Prostate gland (tissue), 2 donors: Measurements from ENCODE around the gene VPS8. TPM values are rescaled to one million over a fixed set of nuclear protein-coding genes. Genes with fewer than 3 reads are reported as not detected.
A peak's percentile ranks its signal among the peaks of the same experiment; 100 is the strongest.

Source experiments
- DNase-seq: peaks from one replicate; pipeline ENCODE4 v3.0.0-alpha.2; 2019; ENCODE audit warnings: low spot score
- H3K27ac ChIP-seq, 2 donors: fragments of 200-600 bp; sonication (generic); 2 replicates each; pipeline ENCODE4 v1.5.1; 2017 to 2019
- H3K27me3 ChIP-seq: fragments of 200-600 bp; sonication (generic); replicated peaks from 2 replicates; pipeline ENCODE4 v1.5.1; 2019; ENCODE audit not compliant: insufficient read depth
- H3K36me3 ChIP-seq, 2 donors: fragments of 200-600 bp; sonication (generic); 1 replicate in 1 of 2; 2 replicates in 1 of 2; pipeline versions ENCODE4 v1.5.1 to v1.8.1; 2017 to 2019
- H3K4me1 ChIP-seq: fragments of 200-600 bp; sonication (generic); replicated peaks from 2 replicates; pipeline ENCODE4 v1.5.1; 2019
- H3K4me3 ChIP-seq, 2 donors: fragments of 200-600 bp; sonication (generic); 2 replicates each; pipeline ENCODE4 v1.5.1; 2017 to 2019
- H3K9me3 ChIP-seq: fragments of 200-600 bp; sonication (generic); 2 replicates; pipeline ENCODE4 v1.5.1; 2017
- CTCF ChIP-seq, 4 experiments: fragments of 200-600 bp in 2 of 4; fragments of 450-650 bp in 2 of 4; sonication (generic) in 2 of 4; IDR thresholded peaks; 1 replicate in 3 of 4; 2 replicates in 1 of 4; pipeline ENCODE4 v1.5.1; 2016 to 2019; ENCODE audit warnings: antibody characterized with exemption in 4 of 4, mild to moderate bottlenecking in 2 of 4, moderate library complexity in 2 of 4
- POLR2A ChIP-seq: fragments of 450-650 bp; IDR thresholded peaks from one replicate; pipeline ENCODE4 v1.6.1; 2016; ENCODE audit warnings: antibody characterized with exemption, mild to moderate bottlenecking
- POLR2AphosphoS5 ChIP-seq: sonication (generic); formaldehyde crosslinking; IDR thresholded peaks from one replicate; pipeline ENCODE4 v1.6.1; 2017; ENCODE audit warnings: antibody characterized with exemption
- WGBS: methylation state at CpG from one replicate; pipeline ENCODE4 v1.1.5; 2018; 5-methylcytosine and 5-hydroxymethylcytosine counted together
- intact Hi-C: fragments of 100-400 bp; cut with DNase I; formaldehyde crosslinking; loops from one replicate; pipeline ENCODE4 v1.14.2; 2022
- total RNA-seq, 2 donors: library from RNA; depleted of rRNA; stranded (reverse); fragments of >200 nt; gene quantifications; one replicate each; pipeline ENCODE4 v1.1.0, GENCODE V29; 2016

Gene VPS8
- total RNA-seq, 2 donors from 2014 or later = 36.7 to 70.6 TPM

GRCh38 chr3:184873141-184873540 lies 61.2 kb downstream of the VPS8 start:
- Histone ChIP-seq H3K4me3 (no peak overlapping the region), H3K27ac (no peak overlapping the region), H3K36me3 (no peaks in the 10 kb centered on the region), H3K9me3 (no peaks in the 10 kb centered on the region), H3K4me1 (no peaks in the 10 kb centered on the region), H3K27me3 (no peaks in the 10 kb centered on the region)
- TF ChIP-seq CTCF (IDR thresholded peaks at IDR 0.05) = no peak
- TF ChIP-seq POLR2AphosphoS5 = no peak
- TF ChIP-seq POLR2A = no peak
- WGBS = 92% methylated on average over 1 of the region's 1 CpG
- intact Hi-C loops = no loop called here
- DNase-seq = no peak

DNA sequence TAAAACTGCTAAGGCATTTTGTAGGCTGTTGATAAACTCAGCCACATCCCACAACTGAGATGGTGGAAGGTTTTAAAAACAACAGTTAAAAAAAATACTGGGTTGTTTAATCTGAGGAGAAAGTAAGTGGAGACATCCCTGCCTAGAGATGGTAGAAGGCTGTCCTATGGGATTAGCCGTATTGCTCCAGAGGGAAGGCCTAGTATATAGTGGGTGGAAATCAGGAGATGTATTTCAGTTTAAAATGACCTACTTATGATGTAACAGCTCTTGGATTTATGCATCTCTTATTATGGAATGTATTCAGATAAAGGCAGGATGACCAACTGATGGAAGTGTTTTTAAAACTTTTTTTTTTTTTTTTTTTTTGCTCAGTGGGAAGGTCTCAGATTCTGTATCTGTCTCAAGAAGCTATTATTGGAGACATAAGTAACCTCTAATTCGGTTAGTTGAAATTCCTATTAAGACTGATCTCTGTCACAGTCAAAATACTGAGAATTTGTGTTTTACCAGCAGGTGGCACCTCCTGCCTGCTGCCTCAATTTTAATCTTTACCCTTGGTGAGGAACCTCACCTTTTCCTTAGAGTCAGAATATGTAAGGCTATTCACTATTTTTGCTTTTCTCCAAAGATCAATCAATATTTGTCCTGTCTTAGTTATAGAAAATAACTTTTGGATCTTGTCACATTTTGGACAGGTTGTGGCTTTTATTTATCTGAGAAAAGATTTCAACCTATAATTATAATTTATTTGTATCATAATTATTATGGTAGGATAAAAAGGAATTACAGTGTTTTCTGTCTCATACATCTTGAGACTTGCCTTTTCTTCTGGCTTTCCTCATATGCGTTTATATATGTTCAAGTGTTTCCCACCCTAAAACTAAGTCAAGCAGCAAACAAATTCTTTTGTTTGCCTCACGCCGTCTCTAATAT lies 63.0 kb downstream of the VPS8 start:
- Histone ChIP-seq H3K9me3 (no peaks in the 10 kb centered on the region), H3K4me3 (no peak overlapping the region), H3K4me1 (no peaks in the 10 kb centered on the region), H3K27ac (no peak overlapping the region), H3K27me3 (no peaks in the 10 kb centered on the region), H3K36me3 (no peaks in the 10 kb centered on the region)
- no peak for DNase-seq
- intact Hi-C loops = loop anchor here (2.0 kb wide), 1 partner anchor 302 kb away; no protein-coding TSS in a partner anchor
- 68% methylated on average over 5 of the region's 5 CpGs for WGBS
- TF ChIP-seq POLR2A (no peak), CTCF (IDR thresholded peaks at IDR 0.05) (peak in 3 of 4 experiments; percentile 37 to 61 (median 61)), POLR2AphosphoS5 (no peak)

GRCh38 chr3:184880276-184881019 lies 68.5 kb downstream of the VPS8 start:
- TF ChIP-seq CTCF (IDR thresholded peaks at IDR 0.05) (no peak), POLR2A (no peak), POLR2AphosphoS5 (no peak)
- DNase-seq = no peak
- Histone ChIP-seq H3K4me3 (no peak overlapping the region), H3K36me3 (no peaks in the 10 kb centered on the region), H3K4me1 (no peaks in the 10 kb centered on the region), H3K27me3 (no peaks in the 10 kb centered on the region), H3K9me3 (no peaks in the 10 kb centered on the region), H3K27ac (no peak overlapping the region)
- intact Hi-C loops = no loop called here
- WGBS = 87% methylated on average over 2 of the region's 2 CpGs

DNA sequence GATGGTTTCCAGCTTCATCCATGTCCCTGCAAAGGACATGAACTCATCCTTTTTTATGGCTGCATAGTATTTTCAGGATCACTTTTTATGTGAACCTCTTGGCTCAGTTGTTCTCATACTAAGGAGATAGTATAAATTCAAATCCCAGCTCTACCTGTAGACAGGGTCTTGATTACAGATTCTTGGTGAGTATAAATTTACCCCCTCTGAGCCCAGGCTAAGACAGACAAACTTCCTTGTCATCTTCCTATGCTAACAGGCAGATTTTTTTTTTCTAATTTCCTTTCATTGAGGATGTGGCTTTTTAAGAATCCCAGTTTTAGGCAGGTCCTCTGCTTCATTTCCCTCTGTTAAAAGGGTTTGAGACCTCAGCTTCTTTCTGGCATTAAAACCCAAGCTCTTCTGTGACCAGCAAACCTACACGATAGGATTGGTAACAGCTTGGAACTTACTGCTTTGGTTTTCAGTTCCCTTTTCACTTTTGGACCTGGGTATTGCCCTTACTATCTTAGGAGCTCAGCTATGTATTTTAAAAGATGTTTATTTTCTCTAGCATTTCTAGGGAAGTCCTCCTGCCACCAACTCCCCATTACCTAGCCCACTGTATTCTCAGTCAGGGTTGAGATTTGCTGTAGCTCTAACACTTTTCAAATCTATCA lies 72.5 kb downstream of the VPS8 start:
- WGBS = 88% methylated on average over 1 of the region's 1 CpG
- no peaks in the 10 kb centered on the region for H3K9me3 ChIP-seq
- no peaks in the 10 kb centered on the region for H3K36me3 ChIP-seq

More for the DNA sequence above, 72.5 kb downstream of the VPS8 start:
- DNase-seq = no peak
- Histone ChIP-seq H3K27ac (no peak overlapping the region), H3K27me3 (no peaks in the 10 kb centered on the region), H3K4me1 (no peaks in the 10 kb centered on the region), H3K4me3 (no peak overlapping the region)
- TF ChIP-seq POLR2AphosphoS5 = no peak
- no peak for TF ChIP-seq POLR2A
- TF ChIP-seq CTCF (IDR thresholded peaks at IDR 0.05) = no peak
- intact Hi-C loops = no loop called here
